NCI-H1092 treated with DMSO at 0.1 percent for 48 hours (cell line): ENCODE data around the gene ROGDI.
A peak's percentile ranks its signal among the peaks of the same experiment; 100 is the strongest.

Experiments used
- DNase-seq: peaks from one replicate; lab custom pipeline; 2025; lab: John Stamatoyannopoulos, UW

Gene ROGDI

GRCh38 chr16:4813251-4814003, 11.0 kb upstream of the ROGDI start:
- DNase-seq = no peak

- no peak for DNase-seq
Measured at GRCh38 chr16:4811773-4812172, 9.3 kb upstream of the ROGDI start.

GRCh38 chr16:4811242-4811641, 8.8 kb upstream of the ROGDI start:
- DNase-seq = no peak

GRCh38 chr16:4806280-4806679, 3.8 kb upstream of the ROGDI start:
- DNase-seq = no peak

DNA sequence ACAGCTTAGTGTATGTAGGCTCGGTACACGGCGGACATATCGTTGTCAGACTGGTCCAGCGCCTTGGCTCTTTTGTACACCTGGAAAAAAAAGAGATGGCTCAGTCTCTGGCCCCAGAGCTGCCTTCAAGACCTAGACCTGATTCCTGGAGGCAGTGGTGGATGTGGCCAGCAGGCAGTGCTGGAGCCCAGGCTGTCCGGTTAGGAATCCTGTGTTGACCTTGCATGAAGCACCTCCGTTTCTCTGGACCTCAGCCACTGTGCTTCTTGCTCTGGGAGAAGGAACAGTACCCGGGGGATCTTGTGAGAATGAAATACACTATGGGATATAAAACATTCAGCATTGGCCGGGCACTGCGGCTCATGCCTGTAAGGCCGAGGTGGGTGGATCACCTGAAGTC, 2.8 kb upstream of the ROGDI start:
- no peak for DNase-seq

GRCh38 chr16:4803898-4804762, 1.7 kb upstream of the ROGDI start:
- DNase-seq = no peak

DNA sequence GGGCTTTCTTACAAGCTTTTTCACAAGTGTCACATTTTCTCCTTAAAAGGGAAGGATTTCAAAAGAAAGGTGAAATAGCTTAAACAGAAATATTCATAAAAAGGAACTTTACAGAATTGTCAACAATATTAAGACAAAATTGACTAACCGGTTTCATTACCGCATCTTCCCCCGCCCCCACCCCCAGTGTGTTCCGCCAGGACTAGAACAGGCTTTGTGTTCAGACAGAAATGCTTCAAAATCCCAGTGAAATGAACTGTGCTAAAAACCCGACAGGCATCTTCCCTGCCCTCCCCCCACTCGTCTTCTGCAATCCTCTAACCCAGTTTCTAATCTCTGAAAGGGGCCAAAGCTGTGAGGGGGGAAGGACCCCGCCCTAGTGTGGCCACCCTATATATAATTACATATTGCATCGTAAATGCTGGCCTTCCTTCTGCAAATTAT, 990 bp upstream of the ROGDI start:
- DNase-seq = no peak

GRCh38 chr16:4802659-4803287, 340 bp upstream of the ROGDI start:
- DNase-seq = peak; percentile 90

DNA sequence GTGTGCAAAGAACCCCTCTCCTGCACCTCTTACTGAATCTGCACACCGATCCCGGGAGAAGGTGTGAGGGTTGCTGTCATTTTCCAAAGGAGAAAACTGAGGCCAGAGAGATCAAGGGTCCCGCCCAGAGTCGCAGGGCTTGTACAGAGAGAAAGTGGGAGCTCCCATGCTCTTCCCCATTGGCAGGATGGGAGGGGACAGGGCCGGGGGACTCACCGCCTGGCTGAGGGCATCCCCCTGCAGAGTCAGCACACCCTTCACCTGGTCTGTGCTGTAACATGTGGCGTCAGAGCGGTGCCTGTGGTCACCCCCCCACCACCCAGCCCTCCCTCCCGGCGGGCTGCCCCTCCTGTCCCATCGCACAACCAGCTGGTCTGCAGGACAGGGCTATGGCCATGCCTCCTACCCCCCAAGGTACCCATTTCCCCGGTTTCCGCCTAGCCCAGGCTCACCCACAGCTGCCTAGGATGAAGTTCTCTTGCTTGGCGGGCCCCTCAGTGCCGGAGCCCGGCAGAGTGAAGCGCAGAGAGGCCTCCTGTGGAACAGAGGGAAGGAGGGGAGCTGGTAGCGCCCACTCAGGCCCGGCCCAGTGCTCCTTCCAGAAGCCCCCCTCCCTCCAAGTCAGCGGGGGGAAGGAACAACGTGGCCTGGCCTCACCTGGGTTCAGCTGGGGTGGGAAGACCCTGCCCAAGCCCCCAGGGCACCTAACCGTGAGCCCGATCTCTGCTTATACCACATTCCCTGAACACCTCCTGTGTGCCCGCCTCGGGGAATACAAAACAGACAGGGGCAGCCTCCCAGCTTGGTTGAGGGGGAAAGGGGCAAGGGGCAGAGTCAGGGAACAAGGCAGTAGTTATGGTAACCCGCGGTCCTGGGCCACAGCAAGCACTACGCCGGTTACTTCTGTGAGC, 1.1 kb downstream of the ROGDI start:
- DNase-seq = no peak

GRCh38 chr16:4800290-4801041, 2.0 kb downstream of the ROGDI start:
- no peak for DNase-seq

DNA sequence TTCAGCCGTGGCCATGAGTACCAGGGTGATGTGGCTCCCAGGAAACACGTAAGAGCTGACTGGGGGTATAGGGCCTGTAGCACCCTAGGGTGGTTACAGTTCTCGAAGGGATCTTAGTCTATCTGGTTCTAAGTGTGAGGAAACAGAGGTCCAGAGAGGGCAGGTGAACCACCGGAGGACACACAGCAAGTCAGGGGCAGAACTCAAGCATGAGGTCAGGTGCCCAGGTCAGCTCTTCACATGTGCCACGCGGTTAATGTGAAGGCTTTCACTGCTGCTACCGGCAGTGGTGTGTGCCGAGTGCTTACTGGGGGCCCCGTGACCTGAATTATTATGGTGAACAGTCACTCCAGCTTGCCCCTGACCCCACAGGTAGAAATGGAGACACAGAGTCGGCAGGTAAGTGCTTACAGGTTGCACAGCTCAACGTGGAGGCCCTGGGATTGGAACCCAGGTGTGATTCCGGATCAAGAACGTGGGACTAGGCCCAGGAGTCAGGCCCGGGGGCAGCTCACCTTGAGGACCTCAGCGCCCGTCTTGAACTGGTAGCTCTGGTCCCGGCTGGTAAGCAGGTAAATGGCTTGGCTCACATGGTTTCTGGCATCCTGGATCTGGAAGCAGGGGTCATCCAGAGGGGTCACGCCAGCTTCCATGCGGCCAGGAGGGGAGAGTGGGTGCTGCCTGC, 3.1 kb downstream of the ROGDI start:
- no peak for DNase-seq

- no peak for DNase-seq
Measured at GRCh38 chr16:4798456-4798855, 4.0 kb downstream of the ROGDI start.

- no peak for DNase-seq
Measured at GRCh38 chr16:4797805-4798252, 4.6 kb downstream of the ROGDI start.

DNA sequence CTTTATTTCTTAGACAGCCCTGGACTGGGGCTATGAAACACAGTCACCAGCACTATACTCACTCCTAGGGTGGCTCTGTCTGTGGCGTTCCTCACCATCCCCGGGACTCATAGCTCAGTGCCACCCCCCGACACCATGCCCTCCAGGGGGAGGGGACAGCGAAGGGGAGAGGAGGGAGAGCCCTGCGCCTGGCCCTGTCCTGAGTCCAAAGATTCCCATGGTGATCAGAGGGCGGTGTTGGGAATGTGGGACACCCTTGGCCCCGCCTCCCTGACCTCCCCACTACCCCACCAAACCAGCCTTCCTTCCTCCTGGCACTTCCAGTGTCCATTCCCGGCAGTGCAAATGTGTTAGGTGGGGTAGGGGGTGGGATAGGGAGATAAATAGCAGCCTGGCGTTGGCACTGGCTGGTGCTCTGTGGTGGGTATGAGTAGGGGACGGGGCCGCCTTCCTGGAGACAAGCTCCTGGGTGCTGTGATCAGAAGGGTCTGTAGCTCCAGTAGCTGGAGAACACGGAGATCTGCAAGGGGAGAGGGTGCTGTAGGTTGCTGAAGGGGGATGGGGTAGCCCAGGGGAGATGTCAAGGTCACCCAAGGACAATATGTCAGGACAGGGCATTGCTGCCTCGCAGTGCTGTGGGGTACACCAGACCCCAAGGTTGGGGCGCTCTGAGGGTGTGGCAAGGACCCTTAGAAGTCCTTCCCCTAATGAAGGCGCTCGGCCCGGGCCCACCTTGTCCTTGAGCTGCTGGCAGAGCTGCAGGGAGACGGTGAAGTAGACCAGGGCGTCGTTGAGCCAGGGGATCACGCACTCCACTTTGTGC, 5.2 kb downstream of the ROGDI start:
- no peak for DNase-seq

DNA sequence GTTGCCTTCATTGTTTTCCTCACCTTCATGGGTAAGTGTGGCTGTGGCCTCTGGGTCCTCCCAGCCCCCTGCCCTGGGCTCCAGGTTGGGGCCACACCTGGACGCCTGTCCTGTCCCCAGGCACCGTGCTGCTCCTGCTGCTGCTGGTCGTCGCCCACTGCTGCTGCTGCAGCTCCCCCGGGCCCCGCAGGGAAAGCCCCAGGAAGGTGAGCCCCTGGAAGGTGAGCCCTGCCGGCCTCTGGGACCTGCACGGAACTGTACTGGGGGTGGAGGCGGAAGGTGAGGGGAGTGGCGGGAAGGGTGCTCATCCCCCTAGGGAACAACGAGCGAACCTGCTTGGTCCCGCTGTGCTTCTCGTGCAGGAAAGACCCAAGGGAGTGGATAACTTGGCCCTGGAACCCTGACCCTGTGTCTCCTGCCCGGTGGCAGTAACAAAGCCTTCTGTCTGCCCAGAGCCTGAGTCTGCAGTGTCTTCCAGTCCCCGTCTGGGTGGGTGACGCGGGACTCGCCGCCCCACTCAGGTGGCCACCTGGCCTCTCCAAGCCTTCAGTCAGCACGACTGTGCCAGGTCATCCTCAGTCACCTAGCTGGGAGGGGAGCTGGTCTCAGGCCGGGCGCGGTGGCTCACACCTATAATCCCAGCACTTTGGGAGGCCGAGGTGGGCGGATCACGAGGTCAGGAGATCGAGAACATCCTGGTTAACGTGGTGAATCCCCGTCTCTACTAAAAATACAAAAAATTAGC, 6.4 kb downstream of the ROGDI start:
- DNase-seq = no peak

DNA sequence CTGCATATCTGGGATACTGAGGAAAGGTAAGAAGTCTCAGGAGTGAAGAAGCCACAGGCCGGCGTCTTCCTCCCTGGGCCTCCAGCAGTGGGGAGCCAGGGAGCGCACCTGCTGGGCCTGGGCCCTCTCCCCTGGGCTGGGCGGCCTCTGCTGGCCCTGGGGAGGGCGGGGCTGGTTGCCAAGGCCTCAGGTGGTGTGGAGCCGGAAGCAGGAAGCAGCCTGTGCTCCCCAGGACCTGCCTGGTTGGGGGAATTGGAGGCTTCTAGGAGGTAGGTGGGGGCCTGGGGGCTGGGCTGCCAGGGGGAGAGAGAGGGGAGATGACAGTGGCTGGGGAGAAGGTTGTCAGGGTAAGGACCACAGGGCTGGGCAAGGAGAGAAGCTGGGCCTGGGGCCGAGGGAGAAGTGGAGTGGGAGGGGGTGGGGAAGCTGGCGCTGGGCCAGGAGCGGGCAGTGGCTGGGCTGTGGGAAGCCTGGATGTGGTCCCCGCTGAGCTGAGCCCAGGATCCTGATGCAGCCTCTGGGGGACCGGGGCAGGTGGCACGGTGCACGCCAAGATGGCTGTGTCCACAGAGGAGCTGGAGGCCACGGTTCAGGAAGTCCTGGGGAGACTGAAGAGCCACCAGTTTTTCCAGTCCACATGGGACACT, 7.1 kb downstream of the ROGDI start, which contains the start of gene SMIM22:
SMIM22 (plus strand) TSS at position 189 of the 647 bp plus-strand sequence; CDS start at position 555, 366 bp downstream.
- DNase-seq = peak; percentile 65

DNA sequence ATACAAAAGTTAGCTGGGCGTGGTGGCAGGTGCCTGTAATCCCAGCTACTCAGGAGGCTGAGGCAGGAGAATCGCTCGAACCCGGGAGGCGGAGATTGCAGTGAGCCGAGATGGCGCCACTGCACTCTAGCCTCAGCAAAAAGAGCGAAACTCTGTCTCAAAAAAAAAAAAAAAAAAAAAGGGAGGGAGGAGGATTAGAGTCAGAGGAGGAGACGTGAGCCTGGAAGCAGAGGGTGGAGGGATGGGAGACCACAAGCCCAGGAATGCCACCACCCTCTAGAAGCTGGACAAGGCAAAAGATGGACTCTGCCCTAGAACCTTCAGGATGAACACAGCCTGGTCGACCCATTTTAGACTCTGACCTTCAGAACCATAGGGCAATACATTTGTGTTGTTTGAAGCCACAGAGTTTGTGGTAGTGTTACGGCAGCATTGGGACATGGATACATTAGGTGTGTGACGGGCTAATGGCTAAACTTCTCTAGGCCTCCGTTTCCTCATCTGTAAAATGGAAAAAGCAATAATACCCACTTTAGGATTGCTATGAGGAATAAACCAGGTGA, 9.4 kb downstream of the ROGDI start:
- no peak for DNase-seq

- DNase-seq = no peak
Measured at GRCh38 chr16:4790871-4791270, 11.6 kb downstream of the ROGDI start.
